PC-3 (cell line): ENCODE results near the gene DNAAF3. TPM values are rescaled to one million over a fixed set of nuclear protein-coding genes. Genes with fewer than 3 reads are reported as not detected.
"Not testable (repeated sequence)": the region's sequence is repeated elsewhere in the genome, so short reads cannot be mapped to it uniquely, and the experiment has no call there.

ENCODE experiments used
- ATAC-seq: fragments of 200-7000 bp; cut with Tn5 transposase; 2 replicates; pipeline ENCODE4 v1.9.1; 2020; ENCODE audit warnings: mild to moderate bottlenecking, moderate library complexity
- BruUV-seq: library from RNA; stranded (reverse); fragments of 400-500 nt; replicated peaks from 2 replicates; lab custom pipeline; 2021; lab: Mats Ljungman, UMichigan
- CTCF ChIA-PET: fragments of 300-600 bp; sonication (Branson Sonifier 250); formaldehyde crosslinking; loops from one replicate; lab custom pipeline; 2022; ENCODE audit warnings: antibody characterized with exemption; lab: Charles Lee
- POLR2A ChIA-PET: fragments of 300-600 bp; sonication (Branson Sonifier 250); formaldehyde crosslinking; loops from one replicate; lab custom pipeline; 2022; ENCODE audit warnings: antibody characterized with exemption; ENCODE audit not compliant: unreplicated experiment; lab: Charles Lee
- DNase-seq: peaks from one replicate; pipeline ENCODE4 v3.0.0-alpha.2; 2015
- H2AFZ ChIP-seq: fragments of 300-600 bp; sonication (generic); 2 replicates; pipeline ENCODE4 v1.6.0; 2016; ENCODE audit warnings: antibody characterized with exemption, low read length
- H3F3A ChIP-seq: fragments of 300-600 bp; sonication (generic); one replicate; pipeline ENCODE4 v1.6.0; 2017; ENCODE audit warnings: antibody characterized with exemption, low read length, control low read depth, mild to moderate bottlenecking; ENCODE audit not compliant: unreplicated experiment
- H3K27ac ChIP-seq: fragments of 300-600 bp; sonication (generic); 2 replicates; pipeline ENCODE4 v1.5.1; 2016; ENCODE audit warnings: mild to moderate bottlenecking, low read length
- H3K27me3 ChIP-seq: fragments of 300-600 bp; sonication (generic); 2 replicates; pipeline ENCODE4 v1.6.1; 2016; ENCODE audit warnings: low read length, mixed read lengths
- H3K36me3 ChIP-seq: fragments of 300-600 bp; sonication (generic); 2 replicates; pipeline ENCODE4 v1.6.1; 2016; ENCODE audit warnings: low read depth, mixed run types, low read length, mixed read lengths
- H3K4me1 ChIP-seq: fragments of 300-600 bp; sonication (generic); 2 replicates; pipeline ENCODE4 v1.5.1; 2016; ENCODE audit warnings: low read length; ENCODE audit not compliant: insufficient read depth
- H3K4me2 ChIP-seq: fragments of 300-600 bp; sonication (generic); 2 replicates; pipeline ENCODE4 v1.6.0; 2016; ENCODE audit warnings: low read length
- H3K4me3 ChIP-seq: fragments of 300-600 bp; sonication (generic); 2 replicates; pipeline ENCODE4 v1.5.1; 2016; ENCODE audit warnings: mild to moderate bottlenecking, low read length, mixed read lengths
- H3K79me2 ChIP-seq: fragments of 300-600 bp; sonication (generic); 2 replicates; pipeline ENCODE4 v1.6.1; 2017; ENCODE audit warnings: low read length, mixed read lengths
- H3K9ac ChIP-seq: fragments of 300-600 bp; sonication (generic); 2 replicates; pipeline ENCODE4 v1.6.0; 2016; ENCODE audit warnings: mild to moderate bottlenecking, low read length
- H3K9me2 ChIP-seq: fragments of 300-600 bp; sonication (generic); replicated peaks from 2 replicates; pipeline ENCODE4 v1.6.1; 2016; ENCODE audit warnings: mixed run types, low read length, mixed read lengths
- H3K9me3 ChIP-seq: fragments of 300-600 bp; sonication (generic); 2 replicates; pipeline ENCODE4 v1.6.1; 2016; ENCODE audit warnings: low read length, mixed read lengths
- H4K20me1 ChIP-seq: fragments of 300-600 bp; sonication (generic); 2 replicates; pipeline ENCODE4 v1.6.1; 2016; ENCODE audit warnings: low read length, mixed read lengths
- EZH2 ChIP-seq: fragments of 300-600 bp; sonication (generic); IDR thresholded peaks from one replicate; pipeline ENCODE4 v1.6.1; 2017; ENCODE audit warnings: antibody characterized with exemption, mild to moderate bottlenecking, low read length; ENCODE audit not compliant: unreplicated experiment
- EZH2phosphoT487 ChIP-seq: fragments of 300-600 bp; sonication (generic); IDR thresholded peaks from 2 replicates; pipeline ENCODE4 v1.6.1; 2018; ENCODE audit warnings: mild to moderate bottlenecking, antibody characterized with exemption, low read length, borderline replicate concordance
- intact Hi-C: fragments of 100-400 bp; cut with micrococcal nuclease; formaldehyde crosslinking; loops from 2 replicates; pipeline ENCODE4 v1.9.0; 2023
- total RNA-seq: library from RNA; depleted of rRNA; stranded (reverse); fragments of >200 nt; gene quantifications from 2 replicates; pipeline ENCODE4 v1.2.3, GENCODE V29; 2014
- TF ChIP-seq, protein P1 (sequence below): fragments of 300-600 bp; sonication (generic); conservative IDR thresholded peaks from 2 replicates; pipeline ENCODE4 v1.5.1; 2017; ENCODE audit warnings: antibody characterized with exemption, low read depth, mild to moderate bottlenecking, low read length

The DNAAF3 gene
- total RNA-seq, 1 experiment from 2014 or later: 30.0 TPM

GRCh38 chr19:55173714-55174409 lies 7.4 kb upstream of the DNAAF3 start:
- TF ChIP-seq, protein P1, sequence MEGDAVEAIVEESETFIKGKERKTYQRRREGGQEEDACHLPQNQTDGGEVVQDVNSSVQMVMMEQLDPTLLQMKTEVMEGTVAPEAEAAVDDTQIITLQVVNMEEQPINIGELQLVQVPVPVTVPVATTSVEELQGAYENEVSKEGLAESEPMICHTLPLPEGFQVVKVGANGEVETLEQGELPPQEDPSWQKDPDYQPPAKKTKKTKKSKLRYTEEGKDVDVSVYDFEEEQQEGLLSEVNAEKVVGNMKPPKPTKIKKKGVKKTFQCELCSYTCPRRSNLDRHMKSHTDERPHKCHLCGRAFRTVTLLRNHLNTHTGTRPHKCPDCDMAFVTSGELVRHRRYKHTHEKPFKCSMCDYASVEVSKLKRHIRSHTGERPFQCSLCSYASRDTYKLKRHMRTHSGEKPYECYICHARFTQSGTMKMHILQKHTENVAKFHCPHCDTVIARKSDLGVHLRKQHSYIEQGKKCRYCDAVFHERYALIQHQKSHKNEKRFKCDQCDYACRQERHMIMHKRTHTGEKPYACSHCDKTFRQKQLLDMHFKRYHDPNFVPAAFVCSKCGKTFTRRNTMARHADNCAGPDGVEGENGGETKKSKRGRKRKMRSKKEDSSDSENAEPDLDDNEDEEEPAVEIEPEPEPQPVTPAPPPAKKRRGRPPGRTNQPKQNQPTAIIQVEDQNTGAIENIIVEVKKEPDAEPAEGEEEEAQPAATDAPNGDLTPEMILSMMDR: no peak; the same call in 1 of the 2 replicates
- TF ChIP-seq EZH2phosphoT487: no peak
- TF ChIP-seq EZH2: no peak
- no peaks in the 10 kb centered on the region for H3K9me3 ChIP-seq
- intact Hi-C loops: loop anchor here (5.0 kb wide), 1 partner anchor 38 kb away; no protein-coding TSS in a partner anchor
- DNase-seq: peak; percentile 85
- H3K27ac ChIP-seq: peak overlapping the region; percentile 39
- peak; percentile 84 for ATAC-seq
- H2AFZ ChIP-seq: peak overlapping the region; percentile 91
- no peaks in the 10 kb centered on the region for H3K27me3 ChIP-seq
- no peaks in the 10 kb centered on the region for H4K20me1 ChIP-seq
- no peaks in the 10 kb centered on the region for H3K36me3 ChIP-seq
- no TSS peak for BruUV-seq
- H3K4me3 ChIP-seq: peak overlapping the region; percentile 73
- CTCF ChIA-PET: no interaction called here
- peaks cover 12% of the 10 kb centered on the region for H3K4me1 ChIP-seq
- H3K4me2 ChIP-seq: peak overlapping the region; percentile 84
- H3K79me2 ChIP-seq: no peaks in the 10 kb centered on the region
- H3K9ac ChIP-seq: peak overlapping the region; percentile 69
- H3F3A ChIP-seq: no peaks in the 10 kb centered on the region
- POLR2A ChIA-PET: interaction anchor here (0.8 kb wide), 1 partner anchor 85 kb away, joined by 7 read pairs; the partner anchor contains the start of gene PPP6R1
- H3K9me2 ChIP-seq: no peaks in the 10 kb centered on the region

GRCh38 chr19:55173186-55173713 lies 6.8 kb upstream of the DNAAF3 start:
- H3K4me2 ChIP-seq: peak overlapping the region; percentile 84
- intact Hi-C loops: loop anchor here (5.0 kb wide), 1 partner anchor 39 kb away; no protein-coding TSS in a partner anchor
- H3K36me3 ChIP-seq: no peaks in the 10 kb centered on the region
- peak overlapping the region; percentile 69 for H3K9ac ChIP-seq
- CTCF ChIA-PET: no interaction called here
- BruUV-seq: no TSS peak
- no peaks in the 10 kb centered on the region for H3K79me2 ChIP-seq
- H2AFZ ChIP-seq: peak overlapping the region; percentile 91
- H4K20me1 ChIP-seq: no peaks in the 10 kb centered on the region
- peaks cover 12% of the 10 kb centered on the region for H3K4me1 ChIP-seq
- no peaks in the 10 kb centered on the region for H3K9me2 ChIP-seq
- H3K9me3 ChIP-seq: no peaks in the 10 kb centered on the region
- ATAC-seq (peak; percentile 8), DNase-seq (no peak)
- POLR2A ChIA-PET: interaction anchor here (0.8 kb wide), 1 partner anchor 86 kb away, joined by 7 read pairs; the partner anchor contains the start of gene PPP6R1
- peak overlapping the region; percentile 73 for H3K4me3 ChIP-seq
- H3K27ac ChIP-seq: peak overlapping the region; percentile 39
- H3F3A ChIP-seq: no peaks in the 10 kb centered on the region
- H3K27me3 ChIP-seq: no peaks in the 10 kb centered on the region
- TF ChIP-seq, protein P1: no peak
- TF ChIP-seq EZH2 (no peak), EZH2phosphoT487 (no peak)

GRCh38 chr19:55172741-55173140 lies 6.3 kb upstream of the DNAAF3 start:
- no peaks in the 10 kb centered on the region for H3K27me3 ChIP-seq
- peak overlapping the region; percentile 69 for H3K9ac ChIP-seq
- peak overlapping the region; percentile 91 for H2AFZ ChIP-seq

GRCh38 chr19:55172318-55172717 lies 5.9 kb upstream of the DNAAF3 start:
- H3K36me3 ChIP-seq, BruUV-seq, H3K9ac ChIP-seq, H3K9me2 ChIP-seq, POLR2A ChIA-PET, CTCF ChIA-PET, H3F3A ChIP-seq, H3K27ac ChIP-seq, DNase-seq, ATAC-seq, H4K20me1 ChIP-seq, H2AFZ ChIP-seq, H3K27me3 ChIP-seq, H3K9me3 ChIP-seq, H3K79me2 ChIP-seq: not testable (repeated sequence)
- H3K4me1 ChIP-seq: peaks cover 16% of the 10 kb centered on the region
- H3K4me3 ChIP-seq: peak overlapping the region; percentile 73; the same call in 1 of the 2 replicates
- peak overlapping the region; percentile 84 for H3K4me2 ChIP-seq
- intact Hi-C loops: loop anchor here (5.0 kb wide), 1 partner anchor 40 kb away; no protein-coding TSS in a partner anchor

More at GRCh38 chr19:55172741-55173140, 6.3 kb upstream of the DNAAF3 start:
- DNase-seq (peak; percentile 73), ATAC-seq (peak; percentile 40)
- peak overlapping the region; percentile 73 for H3K4me3 ChIP-seq
- no peaks in the 10 kb centered on the region for H3K9me2 ChIP-seq
- H3F3A ChIP-seq: no peaks in the 10 kb centered on the region
- POLR2A ChIA-PET: no interaction called here
- peaks cover 12% of the 10 kb centered on the region for H3K4me1 ChIP-seq
- intact Hi-C loops: loop anchor here (5.0 kb wide), 1 partner anchor 40 kb away; no protein-coding TSS in a partner anchor
- TSS peak; percentile 84 for BruUV-seq
- peak overlapping the region; percentile 39 for H3K27ac ChIP-seq
- CTCF ChIA-PET: no interaction called here
- no peaks in the 10 kb centered on the region for H4K20me1 ChIP-seq
- H3K4me2 ChIP-seq: peak overlapping the region; percentile 84
- TF ChIP-seq EZH2phosphoT487 (no peak), EZH2 (no peak)
- TF ChIP-seq, protein P1: no peak
- H3K36me3 ChIP-seq: no peaks in the 10 kb centered on the region
- H3K9me3 ChIP-seq: no peaks in the 10 kb centered on the region
- H3K79me2 ChIP-seq: no peaks in the 10 kb centered on the region
